ENCODE measurements around the gene TAF4. TPM values are rescaled to one million over a fixed set of nuclear protein-coding genes. Genes with fewer than 3 reads are reported as not detected.
A peak's percentile ranks its signal among the peaks of the same experiment; 100 is the strongest.

Gene TAF4
- 10 to 100 TPM in 1 of 6 donors, 1 to 10 TPM in 5; 7.1 to 15.2 (median 8.4) TPM for total RNA-seq
- 1 to 10 TPM; 5.7 to 9.2 TPM for polyA plus RNA-seq

- intact Hi-C loops (cut with DNase I), result no loop called here
- peaks cover 15 to 27% (median 27%) of the 10 kb centered on the region in 3 donors for H3K4me1 ChIP-seq
- H3K27ac ChIP-seq, result peak within 1 kb of the TSS; percentile 84 to 93 (median 90)
- FAIRE-seq (no peak), ATAC-seq (peak; percentile 64 to 74 (median 66)), DNase-seq (peak; percentile 71 to 93 (median 83))
- H3K27me3 ChIP-seq, result no peaks in the 10 kb centered on the region
- H3K4me3 ChIP-seq, result peak within 1 kb of the TSS; percentile 36 to 69 (median 58)
- no peak for TF ChIP-seq CTCF (IDR thresholded peaks at IDR 0.05)
- H3K9me3 ChIP-seq, result no peaks in the 10 kb centered on the region
- H3K36me3 ChIP-seq, result no peaks in the 10 kb centered on the region
- WGBS, 2 donors, result 0 to 2% methylated on average over 45 to 116 of the region's 116 CpGs
Observed at GRCh38 chr20:62065674-62066338, at the start of gene TAF4. Gene TAF4, minus strand, starts transcription at chr20:62065881. Its CDS starts 71 bp downstream, at chr20:62065810.

- FAIRE-seq, result no peak
- Histone ChIP-seq H3K4me1 (peaks cover 0 to 14% (median 9%) of the 10 kb centered on the region in 3 donors), H3K36me3 (no peaks in the 10 kb centered on the region), H3K27ac (no peak overlapping the region), H3K9me3 (no peaks in the 10 kb centered on the region), H3K27me3 (no peaks in the 10 kb centered on the region), H3K4me3 (no peak overlapping the region)
- WGBS, 2 donors, result 79 to 82% methylated on average over 8 of the region's 8 CpGs
- DNase-seq, result no peak
- no peak for ATAC-seq
- no peak for TF ChIP-seq CTCF (IDR thresholded peaks at IDR 0.05)
- intact Hi-C loops (cut with DNase I), result loop anchor here in 1 of 3 donors (5.0 kb wide), 1 partner anchor 43 kb away; no protein-coding TSS in a partner anchor
Observed at GRCh38 chr20:62114894-62115293, 49.2 kb upstream of the TAF4 start.

GRCh38 chr20:62112368-62112767 lies 46.7 kb upstream of the TAF4 start:
- Histone ChIP-seq H3K4me1 (no peaks in the 10 kb centered on the region), H3K9me3 (no peaks in the 10 kb centered on the region), H3K4me3 (no peak overlapping the region), H3K27ac (no peak overlapping the region), H3K36me3 (no peaks in the 10 kb centered on the region), H3K27me3 (no peaks in the 10 kb centered on the region)
- ATAC-seq (no peak), FAIRE-seq (no peak), DNase-seq (no peak)
- 91 to 93% methylated on average over 6 of the region's 6 CpGs for WGBS, 2 donors
- no peak for TF ChIP-seq CTCF (IDR thresholded peaks at IDR 0.05)
- intact Hi-C loops (cut with DNase I), result no loop called here

- no peak for DNase-seq
- ATAC-seq, result no peak
- intact Hi-C loops (cut with DNase I), result no loop called here
- no peaks in the 10 kb centered on the region for H3K9me3 ChIP-seq
- H3K27me3 ChIP-seq, result no peaks in the 10 kb centered on the region
- H3K36me3 ChIP-seq, result no peaks in the 10 kb centered on the region
- H3K4me3 ChIP-seq, result no peak overlapping the region
- no peak for TF ChIP-seq CTCF (IDR thresholded peaks at IDR 0.05)
- FAIRE-seq, result no peak
- WGBS, 2 donors, result 92 to 93% methylated on average over 6 of the region's 6 CpGs
- H3K27ac ChIP-seq, result no peak overlapping the region
- H3K4me1 ChIP-seq, result no peaks in the 10 kb centered on the region
Observed at GRCh38 chr20:62111148-62111547, 45.5 kb upstream of the TAF4 start.

GRCh38 chr20:62105592-62105991 lies 39.9 kb upstream of the TAF4 start:
- no peaks in the 10 kb centered on the region for H3K36me3 ChIP-seq
- no peak for FAIRE-seq
- ATAC-seq, result no peak
- H3K27me3 ChIP-seq, result no peaks in the 10 kb centered on the region
- no peak overlapping the region for H3K27ac ChIP-seq
- no peak overlapping the region for H3K4me3 ChIP-seq
- WGBS, 2 donors, result 84 to 94% methylated on average over 5 of the region's 5 CpGs
- no peaks in the 10 kb centered on the region for H3K9me3 ChIP-seq
- H3K4me1 ChIP-seq, result no peaks in the 10 kb centered on the region
- intact Hi-C loops (cut with DNase I), result no loop called here
- TF ChIP-seq CTCF (IDR thresholded peaks at IDR 0.05), result no peak
- DNase-seq, result no peak
